ENCODE measurements around the gene MINAR1. TPM values are rescaled to one million over a fixed set of nuclear protein-coding genes. Genes with fewer than 3 reads are reported as not detected.
A peak's percentile ranks its signal among the peaks of the same experiment; 100 is the strongest.

Gene MINAR1
- total and polyA plus RNA-seq, 2 experiments from 2014 or later = 0.26 to 3.8 TPM

DNA sequence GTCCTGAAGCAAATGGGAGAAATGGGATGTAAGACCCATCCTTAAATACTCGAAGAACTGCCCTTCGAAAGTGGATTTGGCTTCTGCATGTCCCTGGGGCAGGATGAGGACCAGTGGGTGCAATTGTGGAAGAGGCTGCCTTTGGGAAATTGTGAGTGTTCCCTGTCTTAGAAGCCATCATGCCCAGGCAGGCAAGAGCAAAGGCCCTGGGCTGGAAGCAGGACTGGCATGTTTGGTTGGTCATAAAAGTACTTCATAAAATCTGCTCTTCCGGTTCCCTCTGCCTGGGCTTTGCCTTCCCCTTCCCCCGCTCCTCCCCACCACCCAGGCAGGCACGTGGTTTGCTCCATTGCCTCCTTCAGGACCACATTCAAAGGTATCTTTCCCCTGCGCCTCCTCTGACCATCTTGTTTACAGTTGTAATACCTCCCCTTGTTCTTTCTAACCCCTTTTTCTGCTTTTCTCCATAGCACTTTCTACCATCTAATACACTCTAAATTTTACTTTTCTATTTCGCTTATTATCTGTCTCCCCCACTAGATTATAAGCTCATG is 8.3 kb downstream of the MINAR1 start:
- DNase-seq (ENCODE audit: low read depth in 1 of 2, low spot score in 1 of 2) = no peak
- Histone ChIP-seq H3K27ac (no peak overlapping the region), H3K36me3 (no peaks in the 10 kb centered on the region), H3K4me3 (no peak overlapping the region), H3K4me1 (ENCODE audit: low read depth) (no peaks in the 10 kb centered on the region), H3K27me3 (peaks cover 16% of the 10 kb centered on the region), H3K9me3 (ENCODE audit: low read depth) (no peaks in the 10 kb centered on the region)
- TF ChIP-seq, protein P1, sequence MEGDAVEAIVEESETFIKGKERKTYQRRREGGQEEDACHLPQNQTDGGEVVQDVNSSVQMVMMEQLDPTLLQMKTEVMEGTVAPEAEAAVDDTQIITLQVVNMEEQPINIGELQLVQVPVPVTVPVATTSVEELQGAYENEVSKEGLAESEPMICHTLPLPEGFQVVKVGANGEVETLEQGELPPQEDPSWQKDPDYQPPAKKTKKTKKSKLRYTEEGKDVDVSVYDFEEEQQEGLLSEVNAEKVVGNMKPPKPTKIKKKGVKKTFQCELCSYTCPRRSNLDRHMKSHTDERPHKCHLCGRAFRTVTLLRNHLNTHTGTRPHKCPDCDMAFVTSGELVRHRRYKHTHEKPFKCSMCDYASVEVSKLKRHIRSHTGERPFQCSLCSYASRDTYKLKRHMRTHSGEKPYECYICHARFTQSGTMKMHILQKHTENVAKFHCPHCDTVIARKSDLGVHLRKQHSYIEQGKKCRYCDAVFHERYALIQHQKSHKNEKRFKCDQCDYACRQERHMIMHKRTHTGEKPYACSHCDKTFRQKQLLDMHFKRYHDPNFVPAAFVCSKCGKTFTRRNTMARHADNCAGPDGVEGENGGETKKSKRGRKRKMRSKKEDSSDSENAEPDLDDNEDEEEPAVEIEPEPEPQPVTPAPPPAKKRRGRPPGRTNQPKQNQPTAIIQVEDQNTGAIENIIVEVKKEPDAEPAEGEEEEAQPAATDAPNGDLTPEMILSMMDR (IDR thresholded peaks at IDR 0.05; ENCODE audit: low read depth, low read length) = no peak

GRCh38 chr15:79442911-79443310 is 10.8 kb downstream of the MINAR1 start:
- Histone ChIP-seq H3K27me3 (no peaks in the 10 kb centered on the region), H3K36me3 (no peaks in the 10 kb centered on the region), H3K9me3 (ENCODE audit: low read depth) (no peaks in the 10 kb centered on the region), H3K27ac (no peak overlapping the region), H3K4me3 (no peak overlapping the region), H3K4me1 (ENCODE audit: low read depth) (no peaks in the 10 kb centered on the region)
- TF ChIP-seq, protein P1 (IDR thresholded peaks at IDR 0.05; ENCODE audit: low read depth, low read length) = no peak
- peak in 1 of 2 donors; percentile 38 for DNase-seq (ENCODE audit: low read depth in 1 of 2, low spot score in 1 of 2)

GRCh38 chr15:79447060-79447459 is 14.9 kb downstream of the MINAR1 start:
- H3K27ac ChIP-seq = no peak overlapping the region
- H3K4me1 ChIP-seq (ENCODE audit: low read depth) = no peaks in the 10 kb centered on the region
- no peaks in the 10 kb centered on the region for H3K36me3 ChIP-seq
- DNase-seq (ENCODE audit: low read depth in 1 of 2, low spot score in 1 of 2) = no peak
- H3K27me3 ChIP-seq = no peaks in the 10 kb centered on the region
- TF ChIP-seq, protein P1 (IDR thresholded peaks at IDR 0.05; ENCODE audit: low read depth, low read length) = no peak
- H3K9me3 ChIP-seq (ENCODE audit: low read depth) = no peaks in the 10 kb centered on the region
- no peak overlapping the region for H3K4me3 ChIP-seq

DNA sequence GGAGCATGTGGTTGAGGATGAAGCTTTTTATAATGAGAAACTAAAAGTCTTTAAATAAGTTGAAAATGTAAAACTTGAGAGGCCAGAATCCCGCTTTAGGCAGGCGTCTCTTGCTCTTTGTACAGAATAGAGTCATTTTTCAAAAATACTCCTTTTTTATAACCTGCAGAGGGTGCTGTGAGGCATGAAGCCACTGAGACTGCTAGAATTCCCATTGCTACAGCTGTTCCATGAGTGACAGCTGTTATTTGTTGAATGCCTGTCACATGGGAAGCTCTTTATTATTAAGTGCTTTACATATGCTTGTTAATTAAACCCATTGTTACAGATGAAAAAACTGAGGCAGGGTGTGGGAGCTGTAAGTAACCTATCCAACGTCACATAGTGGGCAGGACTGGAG is 18.5 kb downstream of the MINAR1 start:
- no peaks in the 10 kb centered on the region for H3K9me3 ChIP-seq (ENCODE audit: low read depth)
- H3K4me1 ChIP-seq (ENCODE audit: low read depth) = no peaks in the 10 kb centered on the region
- H3K27ac ChIP-seq = no peak overlapping the region
- no peaks in the 10 kb centered on the region for H3K36me3 ChIP-seq
- H3K27me3 ChIP-seq = no peaks in the 10 kb centered on the region
- TF ChIP-seq, protein P1 (IDR thresholded peaks at IDR 0.05; ENCODE audit: low read depth, low read length) = peak; percentile 25
- no peak overlapping the region for H3K4me3 ChIP-seq
- no peak for DNase-seq (ENCODE audit: low read depth in 1 of 2, low spot score in 1 of 2)

- Histone ChIP-seq H3K36me3 (no peaks in the 10 kb centered on the region), H3K4me3 (no peak overlapping the region), H3K27ac (no peak overlapping the region), H3K4me1 (ENCODE audit: low read depth) (no peaks in the 10 kb centered on the region), H3K9me3 (ENCODE audit: low read depth) (no peaks in the 10 kb centered on the region), H3K27me3 (no peaks in the 10 kb centered on the region)
- no peak for DNase-seq (ENCODE audit: low read depth in 1 of 2, low spot score in 1 of 2)
- TF ChIP-seq, protein P1 (IDR thresholded peaks at IDR 0.05; ENCODE audit: low read depth, low read length) = no peak
Observed at GRCh38 chr15:79451361-79451999, 19.3 kb downstream of the MINAR1 start.
